HCT116 (cell line): ENCODE results near the gene GPC5. TPM values are rescaled to one million over a fixed set of nuclear protein-coding genes. Genes with fewer than 3 reads are reported as not detected.

Experiments
- ATAC-seq: fragments of 200-7000 bp; cut with Tn5 transposase; 2 replicates; pipeline ENCODE4 v1.9.1; 2020; ENCODE audit warnings: mild to moderate bottlenecking, moderate library complexity
- BruUV-seq: library from RNA; stranded (reverse); fragments of 400-500 nt; replicated peaks from 2 replicates; lab custom pipeline; 2021; lab: Mats Ljungman, UMichigan
- CTCF ChIA-PET: fragments of 300-600 bp; sonication (Branson Sonifier 250); formaldehyde crosslinking; loops from one replicate; lab custom pipeline; 2021; ENCODE audit warnings: antibody characterized with exemption; lab: Charles Lee
- POLR2A ChIA-PET: fragments of 300-600, 350-600 bp; sonication (Branson Sonifier 250); formaldehyde crosslinking; loops from one replicate; lab custom pipeline; 2021; ENCODE audit warnings: antibody characterized with exemption; lab: Charles Lee
- RAD21 ChIA-PET, 2 experiments: fragments of 300-600 bp; sonication (Branson Sonifier 250); formaldehyde crosslinking; loops; one replicate each; lab custom pipeline; 2023; ENCODE audit warnings: low total read pairs in 2 of 2; ENCODE audit not compliant: uncharacterized antibody in 2 of 2, unreplicated experiment in 2 of 2, low non-redundant PET in 1 of 2; lab: Charles Lee
- DNase-seq: peaks from one replicate; pipeline ENCODE4 v3.0.0-alpha.2; 2010; ENCODE audit warnings: low read depth, low spot score
- H2AFZ ChIP-seq: fragments of 200-600 bp; shearing (Covaris generic), sonication (generic); 2 replicates; pipeline ENCODE4 v1.6.1; 2017; ENCODE audit warnings: low read depth, mixed run types, mixed read lengths, antibody characterized with exemption, low read length; ENCODE audit not compliant: poor library complexity, severe bottlenecking
- H3K27ac ChIP-seq: 2 replicates; pipeline ENCODE4 v1.5.1; 2012; ENCODE audit warnings: low read depth, low read length
- H3K27me3 ChIP-seq: fragments of 200-600 bp; sonication (generic); 2 replicates; pipeline ENCODE4 v1.6.1; 2016; ENCODE audit warnings: mixed run types, low read length, mixed read lengths; ENCODE audit not compliant: insufficient read depth
- H3K36me3 ChIP-seq, 2 experiments: fragments of 200-500 bp in 1 of 2; fragments of 200-600 bp in 1 of 2; sonication (Bioruptor generic) in 1 of 2; sonication (generic) in 1 of 2; 2 replicates each; pipeline versions ENCODE4 v1.5.1 to v1.6.1; 2014 to 2016; ENCODE audit warnings: low read length in 2 of 2, inconsistent platforms in 1 of 2, mixed read lengths in 1 of 2, mixed run types in 1 of 2; ENCODE audit not compliant: insufficient read depth in 2 of 2, control insufficient read depth in 1 of 2
- H3K4me1 ChIP-seq, 2 experiments: fragments of 200-600 bp in 1 of 2; sonication (generic) in 1 of 2; 2 replicates each; pipeline versions ENCODE4 v1.5.1 to v1.6.1; 2012 to 2017; ENCODE audit warnings: low read length in 2 of 2, inconsistent platforms in 1 of 2, mild to moderate bottlenecking in 1 of 2, mixed read lengths in 1 of 2, mixed run types in 1 of 2, moderate library complexity in 1 of 2; ENCODE audit not compliant: insufficient read depth in 2 of 2, control insufficient read depth in 1 of 2
- H3K4me2 ChIP-seq: fragments of 200-600 bp; sonication (generic); 2 replicates; pipeline ENCODE4 v1.6.1; 2017; ENCODE audit warnings: mixed run types, low read length, mixed read lengths
- H3K4me3 ChIP-seq, 2 experiments: fragments of 200-600 bp in 1 of 2; sonication (generic) in 1 of 2; replicated peaks in 1 of 2; 2 replicates each; pipeline ENCODE4 v1.5.1; 2011 to 2016; ENCODE audit warnings: low read length in 2 of 2, control low read depth in 1 of 2, low read depth in 1 of 2, mild to moderate bottlenecking in 1 of 2, mixed read lengths in 1 of 2, mixed run types in 1 of 2
- H3K79me2 ChIP-seq: fragments of 200-600 bp; sonication (generic); 2 replicates; pipeline ENCODE4 v1.6.1; 2017; ENCODE audit warnings: mild to moderate bottlenecking, mixed run types, low read length, moderate library complexity, mixed read lengths; ENCODE audit not compliant: insufficient read depth
- H3K9ac ChIP-seq: fragments of 200-600 bp; sonication (generic); 2 replicates; pipeline ENCODE4 v1.6.1; 2016; ENCODE audit warnings: low read length, mixed read lengths
- H3K9me2 ChIP-seq: fragments of 200-600 bp; sonication (generic), shearing (Covaris generic); 2 replicates; pipeline ENCODE4 v1.6.1; 2017; ENCODE audit warnings: mixed run types, mild to moderate bottlenecking, moderate library complexity; ENCODE audit not compliant: insufficient read depth
- H3K9me3 ChIP-seq, 2 experiments: fragments of 200-500 bp in 1 of 2; fragments of 200-600 bp in 1 of 2; sonication (Bioruptor generic) in 1 of 2; sonication (generic) in 1 of 2; 2 replicates each; pipeline ENCODE4 v1.6.1; 2014 to 2017; ENCODE audit warnings: low read length in 2 of 2, mixed read lengths in 2 of 2, inconsistent platforms in 1 of 2, low read depth in 1 of 2, mild to moderate bottlenecking in 1 of 2, mixed run types in 1 of 2, moderate library complexity in 1 of 2; ENCODE audit not compliant: control insufficient read depth in 1 of 2, insufficient read depth in 1 of 2
- H4K20me1 ChIP-seq: fragments of 200-600 bp; sonication (generic), shearing (Covaris generic); 2 replicates; pipeline ENCODE4 v1.6.1; 2017; ENCODE audit warnings: mixed run types, mild to moderate bottlenecking, moderate library complexity; ENCODE audit not compliant: insufficient read depth
- CBX3 ChIP-seq: IDR thresholded peaks from 2 replicates; pipeline ENCODE4 v1.6.1; 2012; ENCODE audit warnings: low read depth
- EGR1 ChIP-seq: IDR thresholded peaks from 2 replicates; pipeline ENCODE4 v1.6.1; 2012; ENCODE audit warnings: low read depth
- EZH2 ChIP-seq: fragments of 200-600 bp; sonication (generic); IDR thresholded peaks from 2 replicates; pipeline ENCODE4 v1.6.1; 2017; ENCODE audit warnings: antibody characterized with exemption, mixed run types
- JUND ChIP-seq: IDR thresholded peaks from 2 replicates; pipeline ENCODE4 v1.6.1; 2012
- REST ChIP-seq: IDR thresholded peaks from 2 replicates; pipeline ENCODE4 v1.6.1; 2012; ENCODE audit warnings: low read depth
- SP1 ChIP-seq: IDR thresholded peaks from 2 replicates; pipeline ENCODE4 v1.6.1; 2012; ENCODE audit warnings: low read depth
- SRF ChIP-seq: IDR thresholded peaks from 2 replicates; pipeline ENCODE4 v1.6.1; 2012; ENCODE audit warnings: low read depth
- TCF7L2 ChIP-seq: IDR thresholded peaks from 2 replicates; pipeline ENCODE4 v1.7.0; 2011; ENCODE audit warnings: borderline replicate concordance, inconsistent platforms; ENCODE audit not compliant: insufficient read depth, insufficient read length; ENCODE audit errors: extremely low read depth
- ZBTB33 ChIP-seq: IDR thresholded peaks from 2 replicates; pipeline ENCODE4 v1.6.1; 2011; ENCODE audit warnings: mild to moderate bottlenecking, low read length, moderate library complexity; ENCODE audit not compliant: insufficient replicate concordance; ENCODE audit errors: extremely low read depth
- intact Hi-C: fragments of 100-400 bp; cut with micrococcal nuclease; formaldehyde crosslinking; loops from 2 replicates; pipeline ENCODE4 v1.10.0; 2022
- total RNA-seq: library from RNA; stranded (reverse); gene quantifications from one replicate; pipeline ENCODE4 v1.2.1, GENCODE V29; 2021; ENCODE audit not compliant: unreplicated experiment
- TF ChIP-seq, protein P1 (sequence below): IDR thresholded peaks from 2 replicates; pipeline ENCODE4 v1.6.1; 2012
- TF ChIP-seq, protein P2 (sequence below): IDR thresholded peaks from 2 replicates; pipeline ENCODE4 v1.6.1; 2012

GPC5 gene
- total RNA-seq, 1 experiment from 2014 or later, result not detected

GRCh38 chr13:92487238-92487637, 1088.8 kb downstream of the GPC5 start:
- H3K4me2 ChIP-seq, result no peak overlapping the region
- H3K27ac ChIP-seq, result no peak overlapping the region
- TF ChIP-seq TCF7L2 (no peak), CBX3 (no peak), EGR1 (no peak)
- H3K9ac ChIP-seq, result no peak overlapping the region
- no peaks in the 10 kb centered on the region for H3K4me1 ChIP-seq
- H3K9me2 ChIP-seq, result no peaks in the 10 kb centered on the region
- ATAC-seq, result no peak
- H4K20me1 ChIP-seq, result no peaks in the 10 kb centered on the region
- ChIA-PET RAD21 (no interaction called here), POLR2A (no interaction called here), CTCF (no interaction called here)
- no peaks in the 10 kb centered on the region for H3K79me2 ChIP-seq
- no peak for DNase-seq
- H2AFZ ChIP-seq, result no peak overlapping the region
- no peak overlapping the region for H3K4me3 ChIP-seq
- BruUV-seq, result no TSS peak
- no peaks in the 10 kb centered on the region for H3K27me3 ChIP-seq
- H3K36me3 ChIP-seq, result no peaks in the 10 kb centered on the region
- intact Hi-C loops, result no loop called here
- peaks cover 3 to 9% of the 10 kb centered on the region in 2 experiments; a peak in 3 of 4 replicates for H3K9me3 ChIP-seq

DNA sequence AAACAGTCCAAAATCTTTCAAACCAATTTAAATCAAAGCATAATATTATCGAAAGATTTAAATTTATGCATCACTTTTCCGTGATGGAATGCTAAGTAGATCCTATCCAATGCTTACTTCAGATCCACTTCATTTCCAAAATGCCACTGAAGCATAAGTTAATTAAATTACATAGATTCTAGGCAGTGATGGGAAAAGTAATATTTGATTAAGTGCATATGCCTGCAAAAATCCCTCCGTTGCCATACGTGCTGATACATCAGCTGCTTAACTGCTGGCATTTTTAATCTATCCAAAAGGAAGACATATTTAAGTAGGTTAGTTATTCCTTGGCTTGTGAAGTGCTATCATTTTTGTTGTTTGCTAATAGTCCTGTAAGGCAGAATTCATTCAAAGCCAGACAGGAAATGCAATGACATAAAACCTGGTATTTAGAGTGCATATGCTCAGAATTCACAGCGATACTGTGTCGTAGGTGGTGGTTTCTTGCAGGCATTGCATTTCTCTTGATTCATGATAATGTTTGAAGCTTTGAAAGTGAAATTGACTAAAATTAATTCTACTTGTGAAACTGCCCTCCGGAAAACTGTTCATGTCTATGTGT, 1089.9 kb downstream of the GPC5 start:
- ChIA-PET POLR2A (no interaction called here), RAD21 (no interaction called here)
- no peak overlapping the region for H3K4me2 ChIP-seq
- DNase-seq, result no peak
- no peak overlapping the region for H3K9ac ChIP-seq
- no peaks in the 10 kb centered on the region for H3K9me2 ChIP-seq
- no TSS peak for BruUV-seq
- H3K27ac ChIP-seq, result no peak overlapping the region
- no peaks in the 10 kb centered on the region for H3K79me2 ChIP-seq
- no peak overlapping the region for H2AFZ ChIP-seq
- H3K36me3 ChIP-seq, result no peaks in the 10 kb centered on the region
- H3K4me1 ChIP-seq, result no peaks in the 10 kb centered on the region
- intact Hi-C loops, result no loop called here
- no peaks in the 10 kb centered on the region for H3K27me3 ChIP-seq
- H3K9me3 ChIP-seq, result peaks cover 9 to 12% of the 10 kb centered on the region in 2 experiments; a peak in 3 of 4 replicates
- TF ChIP-seq CBX3 (no peak), ZBTB33 (no peak), SRF (no peak), REST (no peak), EZH2 (no peak), SP1 (no peak), JUND (no peak), TCF7L2 (no peak)
- TF ChIP-seq, protein P1, sequence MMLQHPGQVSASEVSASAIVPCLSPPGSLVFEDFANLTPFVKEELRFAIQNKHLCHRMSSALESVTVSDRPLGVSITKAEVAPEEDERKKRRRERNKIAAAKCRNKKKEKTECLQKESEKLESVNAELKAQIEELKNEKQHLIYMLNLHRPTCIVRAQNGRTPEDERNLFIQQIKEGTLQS, result no peak
- TF ChIP-seq, protein P2, sequence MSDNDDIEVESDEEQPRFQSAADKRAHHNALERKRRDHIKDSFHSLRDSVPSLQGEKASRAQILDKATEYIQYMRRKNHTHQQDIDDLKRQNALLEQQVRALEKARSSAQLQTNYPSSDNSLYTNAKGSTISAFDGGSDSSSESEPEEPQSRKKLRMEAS, result no peak
- TF ChIP-seq, all 23 proteins: peak for 0
- Histone ChIP-seq H3K4me3 (no peak overlapping the region), H4K20me1 (no peaks in the 10 kb centered on the region)
- no peak for ATAC-seq
- CTCF ChIA-PET, result no interaction called here
